NCI-H2029 treated with DMSO at 0.1 percent for 48 hours (cell line): ENCODE results near the gene MSANTD1.

ENCODE experiments used
- DNase-seq: peaks from one replicate; lab custom pipeline; 2025; lab: John Stamatoyannopoulos, UW

The MSANTD1 gene

DNA sequence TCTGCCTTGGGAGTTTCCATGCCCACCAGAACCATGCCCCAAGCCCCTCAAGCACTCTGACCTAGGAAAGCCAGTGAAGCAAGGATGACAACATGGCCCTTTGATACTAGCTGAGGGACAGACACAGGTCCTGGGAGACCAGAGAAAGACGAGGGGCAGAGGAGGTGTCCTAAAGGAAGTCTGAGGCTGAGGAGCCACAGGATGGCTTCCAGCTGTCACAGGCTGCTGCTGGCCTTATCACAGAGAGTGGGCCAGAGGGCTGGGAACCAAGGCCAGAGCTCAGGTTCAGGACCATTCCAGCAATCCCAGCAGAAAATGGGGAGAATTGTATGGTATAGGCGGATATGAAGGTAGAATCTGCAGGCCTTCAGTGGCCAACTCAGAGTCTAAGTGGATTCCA, 31.7 kb upstream of the MSANTD1 start:
- DNase-seq, result no peak

DNA sequence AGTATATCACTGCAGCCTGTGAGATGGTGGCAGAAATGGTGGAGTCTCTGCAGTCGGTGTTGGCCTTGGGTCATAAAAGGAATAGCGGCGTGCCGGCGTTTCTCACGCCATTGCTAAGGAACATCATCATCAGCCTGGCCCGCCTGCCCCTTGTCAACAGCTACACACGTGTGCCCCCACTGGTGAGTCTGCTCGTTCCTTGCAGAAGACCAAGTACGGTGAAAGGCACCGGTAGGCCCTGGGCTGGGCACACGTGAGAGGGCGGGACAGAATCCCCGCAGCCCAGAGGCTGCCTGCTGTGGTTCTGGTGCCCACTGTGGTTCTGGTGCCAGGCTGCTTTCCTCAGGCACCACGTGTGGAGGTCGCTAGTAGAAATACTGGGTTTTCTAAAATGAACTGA, 31.2 kb upstream of the MSANTD1 start:
- DNase-seq, result no peak

DNA sequence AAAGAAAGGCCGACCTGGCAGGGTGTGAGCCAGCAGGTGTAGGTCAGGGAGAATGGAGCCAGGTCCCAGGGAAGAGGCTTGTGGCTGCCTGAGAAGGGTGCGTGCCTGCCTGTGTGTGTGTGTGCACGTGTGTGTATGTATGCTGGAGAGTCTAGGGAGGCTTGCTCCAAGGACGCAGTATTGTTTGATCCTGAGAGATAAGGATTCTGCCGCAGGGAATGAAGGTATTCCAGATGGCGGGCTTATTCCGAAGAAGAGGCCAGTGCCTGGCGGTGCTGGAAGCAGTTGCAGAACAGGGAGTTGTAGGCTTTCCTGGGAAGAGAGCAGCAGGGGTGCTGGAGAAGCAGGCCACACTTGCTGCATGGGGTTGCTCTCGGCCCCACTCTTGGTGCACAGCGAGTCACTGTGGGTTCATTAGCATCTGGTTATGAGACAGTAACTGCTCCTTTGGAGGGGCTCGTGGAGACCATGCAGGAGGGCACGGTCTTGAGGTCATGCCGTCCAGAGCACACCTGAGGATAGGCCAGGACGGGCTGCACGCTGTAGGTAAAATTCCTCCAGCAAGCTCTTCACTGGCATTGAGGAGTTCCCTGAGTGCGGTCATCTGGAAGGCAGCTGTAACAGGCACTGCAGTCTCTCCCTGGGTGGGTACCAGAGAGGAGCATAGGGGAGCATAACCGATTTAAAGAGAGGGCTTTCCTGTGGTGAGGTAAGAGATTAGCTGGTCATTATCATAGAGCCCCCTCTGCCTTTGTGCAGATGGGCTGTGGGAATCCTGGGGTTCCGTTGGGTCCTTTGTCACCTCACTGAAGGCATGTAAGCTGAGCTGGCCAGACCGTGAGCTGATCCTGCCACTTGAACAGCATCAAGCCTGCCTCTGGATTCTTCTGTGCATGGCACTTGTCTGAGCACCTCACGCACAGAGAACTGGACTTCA, 29.9 kb upstream of the MSANTD1 start:
- DNase-seq, result no peak

DNA sequence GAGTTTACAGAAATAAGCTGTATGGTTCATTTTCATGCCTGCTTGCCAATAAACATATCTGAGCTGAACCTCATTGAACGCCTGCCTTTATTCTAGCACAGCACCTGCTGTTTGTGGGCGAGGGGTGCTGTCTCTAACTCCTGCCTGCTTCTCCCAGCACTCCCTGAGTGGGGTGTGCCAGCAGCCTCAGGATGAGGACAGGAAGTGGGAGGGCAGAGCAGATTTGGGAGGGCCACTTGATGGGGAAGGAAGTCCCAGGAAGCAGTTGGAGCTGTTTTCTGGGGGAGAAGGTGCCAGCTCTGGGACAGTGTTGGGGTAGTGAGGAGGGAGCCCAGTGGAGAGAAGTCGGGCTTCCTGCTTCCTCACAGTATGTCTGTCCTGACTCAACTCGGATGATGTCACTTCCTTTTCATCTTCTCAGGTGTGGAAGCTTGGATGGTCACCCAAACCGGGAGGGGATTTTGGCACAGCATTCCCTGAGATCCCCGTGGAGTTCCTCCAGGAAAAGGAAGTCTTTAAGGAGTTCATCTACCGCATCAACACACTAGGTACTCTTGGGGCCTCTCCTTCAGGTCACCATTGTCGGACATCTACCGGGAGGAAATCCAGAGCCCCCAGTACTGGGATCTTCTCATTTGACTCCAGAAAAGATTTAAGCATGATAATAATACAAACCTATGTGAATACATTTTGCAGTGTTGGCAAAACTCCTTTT, 29.0 kb upstream of the MSANTD1 start:
- DNase-seq, result no peak

DNA sequence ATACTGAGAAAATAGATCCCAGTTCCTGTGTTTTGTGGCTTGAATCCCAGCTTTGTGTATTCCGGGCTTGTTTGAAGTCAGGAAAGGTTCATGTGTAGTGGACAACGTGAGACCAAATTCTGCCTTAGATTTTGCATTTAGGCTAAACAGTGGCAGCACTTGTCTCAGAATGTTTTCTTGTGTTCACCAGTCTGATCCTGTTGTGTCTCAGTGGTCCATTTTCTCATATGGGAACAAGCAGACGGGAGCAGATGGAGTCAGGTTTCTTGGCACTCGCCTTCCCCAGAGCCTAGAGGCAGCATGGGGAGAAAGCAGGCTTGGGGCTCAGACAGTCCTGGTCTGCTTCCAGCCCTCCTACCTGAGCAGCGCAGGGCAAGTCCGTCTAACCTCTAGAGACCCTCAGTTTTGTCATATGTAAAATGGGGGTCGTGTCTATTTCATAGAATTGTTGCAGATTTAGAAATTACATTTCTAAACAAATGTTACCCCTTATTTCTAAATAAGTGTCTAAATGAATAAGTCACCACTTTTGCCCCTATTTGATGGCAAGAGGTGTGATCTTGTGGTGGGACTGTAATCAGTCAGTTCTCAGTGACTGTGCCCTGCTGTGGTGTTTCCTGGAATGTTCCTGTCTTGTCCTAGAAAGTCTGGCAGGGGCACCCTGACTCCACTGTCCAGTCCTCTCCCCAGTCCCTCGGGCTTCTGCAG, 28.3 kb upstream of the MSANTD1 start:
- no peak for DNase-seq

DNA sequence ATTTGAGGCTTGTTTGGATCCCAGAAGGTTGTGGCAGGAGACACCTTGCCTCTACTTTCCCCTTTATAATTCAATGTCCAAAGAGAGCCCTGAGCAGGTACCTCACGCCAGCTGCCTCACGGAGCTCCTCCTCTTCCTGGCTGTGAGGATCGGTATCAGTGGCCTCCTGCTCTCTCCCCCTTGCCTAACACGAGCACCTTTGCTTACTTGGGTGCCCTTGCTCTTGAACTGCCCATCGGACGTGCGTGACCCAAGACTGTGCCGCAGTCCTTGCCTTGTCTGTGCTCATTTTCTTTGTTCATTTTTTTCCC, 27.8 kb upstream of the MSANTD1 start:
- DNase-seq, result no peak

DNA sequence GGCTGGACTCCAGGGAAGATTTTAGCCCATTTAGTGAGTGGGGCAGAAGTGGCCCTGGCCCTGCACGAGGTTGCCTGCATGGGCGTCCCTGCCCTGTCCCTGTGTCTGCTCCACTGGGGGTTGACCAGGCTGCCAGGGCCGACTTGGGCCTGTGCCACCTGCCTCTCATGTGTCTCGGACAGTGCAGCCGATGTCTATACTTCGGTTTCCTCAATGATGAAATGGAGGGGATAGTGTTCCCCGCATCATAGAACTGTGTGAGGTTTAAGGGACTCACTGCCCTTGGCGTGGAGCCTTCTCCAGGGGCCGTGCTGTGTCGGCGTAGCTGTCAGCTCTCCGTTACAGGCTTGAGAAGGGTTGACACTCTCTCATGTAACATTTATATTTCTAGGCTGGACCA, 27.0 kb upstream of the MSANTD1 start:
- DNase-seq, result no peak

DNA sequence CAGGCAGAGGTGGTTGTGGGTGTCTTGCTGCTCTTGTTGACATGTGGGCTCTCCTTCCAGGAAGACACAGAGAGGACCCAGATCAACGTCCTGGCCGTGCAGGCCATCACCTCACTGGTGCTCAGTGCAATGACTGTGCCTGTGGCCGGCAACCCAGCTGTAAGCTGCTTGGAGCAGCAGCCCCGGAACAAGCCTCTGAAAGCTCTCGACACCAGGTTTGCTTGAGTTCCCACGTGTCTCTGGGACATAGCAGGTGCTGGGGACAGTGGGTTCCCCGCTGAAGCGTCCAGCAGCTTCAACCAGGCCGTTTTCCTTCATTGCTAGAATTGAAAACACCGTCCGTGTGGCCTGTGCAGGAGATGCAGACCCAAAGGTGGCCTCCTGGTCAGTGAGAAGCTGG, 25.6 kb upstream of the MSANTD1 start:
- no peak for DNase-seq

DNA sequence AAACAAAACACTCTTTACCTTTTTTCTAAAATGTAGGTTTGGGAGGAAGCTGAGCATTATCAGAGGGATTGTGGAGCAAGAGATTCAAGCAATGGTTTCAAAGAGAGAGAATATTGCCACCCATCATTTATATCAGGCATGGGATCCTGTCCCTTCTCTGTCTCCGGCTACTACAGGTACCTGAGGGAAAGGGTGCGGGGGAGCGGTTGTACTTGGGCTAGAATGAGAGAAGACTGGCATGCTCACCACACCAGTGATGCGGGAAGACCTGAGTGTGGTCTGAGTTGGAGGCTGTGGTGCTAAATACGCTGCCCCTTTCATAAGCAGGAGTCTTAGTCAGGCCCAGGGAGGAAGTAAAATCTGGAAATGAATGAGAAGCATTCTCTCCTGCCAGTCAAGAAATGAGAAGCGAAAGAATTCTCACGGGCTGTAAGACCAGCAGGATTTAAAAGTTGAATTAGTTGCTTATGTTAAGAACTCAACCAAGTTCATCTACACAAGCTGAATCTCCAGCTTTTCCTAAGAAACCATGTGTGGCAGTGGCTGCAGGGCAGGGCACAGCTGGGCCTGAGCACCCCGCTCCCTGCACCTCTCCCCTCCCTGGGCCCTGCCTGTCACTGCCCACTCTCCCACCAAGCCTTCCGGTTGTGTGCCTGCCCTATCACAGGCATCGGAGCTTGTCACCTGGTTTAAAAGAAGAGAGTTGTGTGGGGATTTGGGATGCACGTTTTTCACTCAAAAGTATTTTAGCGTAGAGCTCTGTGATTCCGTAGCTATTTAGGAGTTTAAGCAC, 24.8 kb upstream of the MSANTD1 start:
- DNase-seq, result no peak

DNA sequence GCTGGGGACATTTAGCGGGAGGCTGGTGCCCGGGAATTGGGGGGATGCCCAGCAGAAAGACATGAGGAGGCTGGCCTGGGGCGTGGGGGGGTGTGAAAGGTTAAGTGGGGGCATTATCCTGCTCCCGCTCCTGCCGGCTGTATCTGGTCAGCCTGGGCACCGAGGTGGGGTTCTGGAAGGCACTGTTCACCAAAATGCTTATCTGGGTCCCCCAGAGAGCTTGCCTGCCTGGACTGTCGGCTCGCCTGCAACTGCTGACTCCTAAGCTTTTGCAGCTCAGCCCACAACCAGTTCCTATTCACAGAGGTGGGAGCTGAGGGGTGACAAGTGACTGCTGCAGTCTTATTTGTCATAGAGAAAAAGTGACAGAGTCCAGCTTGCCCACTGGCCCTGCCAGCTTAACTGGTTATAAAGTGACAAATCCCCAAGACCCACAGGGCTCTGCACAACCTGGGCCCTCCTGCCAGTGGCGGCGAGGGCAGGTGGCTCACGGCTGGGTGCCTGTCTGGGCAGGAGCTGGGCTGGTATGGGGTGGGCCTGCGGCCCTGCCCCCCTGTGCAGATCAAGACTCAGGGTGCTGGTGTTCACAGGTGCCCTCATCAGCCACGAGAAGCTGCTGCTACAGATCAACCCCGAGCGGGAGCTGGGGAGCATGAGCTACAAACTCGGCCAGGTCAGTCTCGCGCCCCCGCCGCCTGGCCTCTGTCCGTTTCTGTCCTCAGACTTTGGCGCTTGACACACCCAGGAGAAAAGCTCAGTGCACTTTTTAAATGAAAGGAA, 23.7 kb upstream of the MSANTD1 start:
- no peak for DNase-seq

DNA sequence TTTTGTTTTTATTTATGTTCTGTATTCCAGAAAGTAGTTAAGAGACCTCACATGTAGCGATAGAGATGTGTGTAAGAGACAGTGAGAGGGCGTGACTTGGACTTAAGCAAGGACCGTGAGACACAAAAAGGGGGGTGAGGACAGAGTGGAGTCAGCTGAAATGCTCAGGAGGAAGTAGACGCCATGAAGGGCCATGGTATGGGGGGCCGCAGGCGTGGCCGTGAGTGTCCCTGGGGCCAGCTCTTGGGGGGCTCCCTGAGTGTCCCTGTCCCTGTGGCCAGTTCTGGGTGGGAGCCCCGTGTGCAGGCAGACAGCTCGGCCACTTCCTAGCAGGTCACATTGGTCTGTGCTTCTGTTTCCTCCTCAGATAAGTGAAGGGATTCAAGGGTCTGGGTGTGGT, 23.0 kb upstream of the MSANTD1 start:
- DNase-seq, result no peak

DNA sequence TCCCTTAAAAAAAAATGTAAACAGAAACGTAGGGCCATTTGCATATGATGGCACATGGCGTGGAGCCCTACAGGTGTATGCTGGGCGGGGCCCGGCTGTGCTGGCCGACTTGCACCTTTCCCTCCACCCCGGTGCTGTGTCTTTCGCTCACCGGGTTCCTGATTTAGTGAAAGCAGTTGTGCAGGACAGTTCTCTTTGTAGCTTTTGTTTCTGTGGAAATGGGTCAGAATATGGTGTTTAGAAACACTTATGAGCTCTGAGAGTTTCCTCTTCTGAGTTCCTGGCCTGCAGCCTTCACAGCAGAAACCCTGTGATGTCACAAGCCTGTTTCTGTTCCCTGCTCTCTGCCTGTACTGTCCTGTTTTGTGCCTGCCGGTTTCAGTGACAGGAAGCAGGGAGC, 22.5 kb upstream of the MSANTD1 start:
- peak; percentile 11 for DNase-seq

DNA sequence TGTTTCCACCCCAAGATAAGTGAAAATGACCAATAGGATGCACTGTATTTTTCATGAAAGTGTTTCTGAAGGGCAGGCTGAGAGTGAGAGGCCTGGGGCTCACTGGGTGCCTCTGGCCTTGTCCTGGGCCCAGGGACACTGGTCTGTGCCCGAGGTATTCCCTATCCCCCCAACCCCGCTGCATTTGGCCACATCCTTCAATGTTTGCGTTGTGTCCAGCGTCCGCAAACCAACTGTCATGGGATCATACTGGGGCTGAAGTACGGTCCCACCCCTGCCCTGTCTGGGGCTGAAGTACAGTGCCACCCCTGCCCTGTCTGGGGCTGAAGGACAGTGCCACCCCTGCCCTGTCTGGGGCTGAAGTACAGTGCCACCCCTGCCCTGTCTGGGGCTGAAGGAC, 22.0 kb upstream of the MSANTD1 start:
- DNase-seq, result no peak

DNA sequence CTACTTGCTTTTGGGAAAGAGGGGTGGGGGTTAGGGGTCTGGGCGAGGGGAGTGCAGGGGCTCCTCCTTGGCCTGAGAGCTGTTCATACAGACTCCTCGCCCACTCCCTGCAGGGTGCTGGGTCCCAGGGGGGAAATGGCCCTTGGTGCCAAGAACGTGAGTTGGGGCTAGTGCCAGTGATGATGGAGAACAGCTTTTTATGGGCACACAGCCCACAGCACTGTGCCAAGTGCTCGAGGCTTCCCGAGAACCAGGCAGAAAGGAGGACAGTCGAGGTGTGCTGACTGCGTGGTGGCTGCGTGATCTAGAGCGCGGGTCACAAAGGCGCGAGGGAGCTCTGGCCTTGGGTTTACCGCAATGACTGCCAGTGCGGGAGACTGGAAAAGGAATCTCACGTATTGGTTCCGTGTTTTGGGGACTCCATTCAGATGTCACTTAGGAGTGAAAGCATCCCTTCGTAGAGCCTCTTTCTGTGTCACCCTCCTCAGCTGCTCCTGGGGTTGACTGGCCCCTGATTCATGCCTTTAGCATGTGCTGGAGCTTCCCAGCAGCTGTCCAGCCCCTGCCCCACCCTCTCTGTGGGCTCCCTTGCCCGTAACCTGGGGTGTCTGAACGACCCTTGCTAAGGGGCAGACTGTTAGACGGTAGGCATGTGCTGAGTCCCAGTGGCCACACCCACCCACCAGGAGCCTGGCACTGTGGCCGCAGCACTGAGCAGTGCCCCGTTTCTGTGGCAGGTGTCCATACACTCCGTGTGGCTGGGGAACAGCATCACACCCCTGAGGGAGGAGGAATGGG, 20.9 kb upstream of the MSANTD1 start:
- DNase-seq, result no peak

DNA sequence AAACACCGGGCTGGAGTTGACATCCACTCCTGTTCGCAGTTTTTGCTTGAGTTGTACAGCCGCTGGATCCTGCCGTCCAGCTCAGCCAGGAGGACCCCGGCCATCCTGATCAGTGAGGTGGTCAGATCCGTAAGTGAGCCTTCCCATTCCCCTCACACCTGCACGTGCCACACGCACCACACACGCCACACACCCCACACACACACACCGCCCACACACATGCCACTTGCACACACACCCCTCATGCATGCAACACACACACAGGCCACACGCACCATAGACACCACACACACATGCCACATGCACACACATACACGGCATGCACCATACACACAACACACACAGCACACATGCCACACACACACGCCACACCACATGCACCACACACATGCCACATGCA, 20.1 kb upstream of the MSANTD1 start:
- DNase-seq, result no peak

DNA sequence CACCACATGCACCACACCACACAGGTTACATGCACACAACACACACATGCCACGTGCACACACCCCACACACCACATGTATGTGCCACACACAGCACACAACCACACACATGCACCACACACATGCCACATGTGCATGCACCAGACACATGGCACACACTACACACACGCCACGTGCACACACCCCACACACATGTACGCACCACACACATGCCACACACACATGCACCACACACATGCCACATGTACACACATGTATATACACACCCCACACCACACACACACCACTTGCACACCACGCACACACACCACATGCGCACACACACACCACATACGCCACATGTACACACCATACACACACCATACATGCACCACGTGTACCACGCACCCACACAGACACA, 19.6 kb upstream of the MSANTD1 start:
- no peak for DNase-seq

DNA sequence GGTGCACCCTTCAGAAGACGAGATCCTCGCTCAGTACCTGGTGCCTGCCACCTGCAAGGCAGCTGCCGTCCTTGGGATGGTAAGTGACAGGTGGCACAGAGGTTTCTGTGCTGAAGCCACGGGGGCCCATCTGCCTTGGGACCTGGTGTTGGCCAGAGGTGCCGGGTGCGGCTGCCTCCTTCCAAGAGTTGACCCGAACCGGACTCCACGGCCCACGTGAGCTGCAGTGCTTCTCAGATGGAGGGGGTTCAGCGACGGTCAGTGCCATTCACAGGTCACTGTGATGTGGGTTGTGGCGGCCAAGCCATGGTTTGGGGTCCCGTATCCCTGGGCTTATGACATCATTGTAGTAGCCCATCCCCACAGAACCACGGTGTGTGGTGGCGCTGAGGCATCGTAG, 19.0 kb upstream of the MSANTD1 start:
- no peak for DNase-seq

DNA sequence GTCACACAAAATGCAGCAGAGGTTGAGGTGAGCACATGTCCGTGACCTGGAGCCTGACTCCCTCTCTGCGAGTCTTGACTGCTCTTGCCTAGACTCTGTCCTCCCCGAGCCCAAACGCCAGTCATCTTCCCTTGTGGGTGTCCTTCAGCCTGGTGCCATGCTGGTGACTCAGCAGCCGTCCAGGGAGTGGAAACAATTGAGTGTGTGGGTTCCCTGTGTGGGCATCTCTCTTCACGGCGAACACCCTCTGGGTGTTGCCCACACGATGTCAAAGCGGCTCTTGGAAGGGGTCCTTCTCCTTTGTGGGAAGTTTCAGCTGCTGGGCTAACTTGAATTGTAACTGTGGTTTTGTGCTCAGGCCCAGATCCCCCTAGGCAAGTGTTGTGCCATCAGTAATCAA, 17.5 kb upstream of the MSANTD1 start:
- DNase-seq, result no peak

DNA sequence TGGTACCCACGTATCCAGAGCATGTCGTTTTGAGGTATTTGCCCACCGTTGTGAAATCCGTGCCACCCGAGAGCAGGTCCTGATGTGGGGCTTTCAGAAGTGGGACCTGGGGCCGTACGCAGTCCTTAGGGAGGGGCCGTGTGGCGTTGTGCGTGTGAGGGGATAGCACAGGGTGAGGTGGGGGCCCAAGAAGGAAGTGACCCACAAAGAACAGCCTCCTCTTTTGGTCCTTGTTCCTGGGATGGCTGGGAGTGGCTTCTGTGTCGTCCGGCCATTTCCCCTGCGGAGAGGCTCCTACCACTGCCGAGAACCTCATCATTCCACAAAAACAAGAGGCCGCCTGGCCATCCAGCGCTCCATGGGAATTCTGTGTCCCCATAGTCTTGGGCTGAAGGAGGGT, 17.0 kb upstream of the MSANTD1 start:
- no peak for DNase-seq

DNA sequence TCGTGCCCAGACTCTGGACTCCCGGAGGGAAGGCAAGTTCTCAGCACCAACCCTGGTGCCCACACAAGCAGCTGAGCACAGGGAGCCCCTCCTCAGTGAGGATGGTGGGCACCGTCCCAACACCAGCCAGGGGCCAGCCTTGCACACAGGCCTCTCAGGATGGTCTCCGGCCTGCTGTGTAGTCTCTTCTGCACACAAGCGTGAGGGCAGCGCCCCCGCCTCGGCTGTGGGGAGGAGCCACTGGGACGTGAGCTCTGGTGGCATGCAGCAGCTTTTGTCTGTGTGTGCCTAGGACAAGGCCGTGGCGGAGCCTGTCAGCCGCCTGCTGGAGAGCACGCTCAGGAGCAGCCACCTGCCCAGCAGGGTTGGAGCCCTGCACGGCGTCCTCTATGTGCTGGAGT, 16.1 kb upstream of the MSANTD1 start:
- DNase-seq, result no peak
